Measurements from ENCODE around the gene FIG4.

- TF ChIP-seq CEBPB (IDR thresholded peaks at IDR 0.05; ENCODE audit: low read depth, low read length) (no peak), POLR2A (IDR thresholded peaks at IDR 0.05; ENCODE audit: low read depth, low read length) (no peak), BHLHE40 (IDR thresholded peaks at IDR 0.05; ENCODE audit: low read depth, low read length) (no peak), MAZ (IDR thresholded peaks at IDR 0.05; ENCODE audit: borderline replicate concordance, low read depth, low read length) (no peak), RCOR1 (IDR thresholded peaks at IDR 0.05; ENCODE audit: insufficient replicate concordance, low read length) (no peak), CTCF (conservative IDR thresholded peaks at IDR 0.05; ENCODE audit: low read depth, low read length) (no peak), RAD21 (IDR thresholded peaks at IDR 0.05; ENCODE audit: low read length) (no peak)
- TF ChIP-seq, protein P1, sequence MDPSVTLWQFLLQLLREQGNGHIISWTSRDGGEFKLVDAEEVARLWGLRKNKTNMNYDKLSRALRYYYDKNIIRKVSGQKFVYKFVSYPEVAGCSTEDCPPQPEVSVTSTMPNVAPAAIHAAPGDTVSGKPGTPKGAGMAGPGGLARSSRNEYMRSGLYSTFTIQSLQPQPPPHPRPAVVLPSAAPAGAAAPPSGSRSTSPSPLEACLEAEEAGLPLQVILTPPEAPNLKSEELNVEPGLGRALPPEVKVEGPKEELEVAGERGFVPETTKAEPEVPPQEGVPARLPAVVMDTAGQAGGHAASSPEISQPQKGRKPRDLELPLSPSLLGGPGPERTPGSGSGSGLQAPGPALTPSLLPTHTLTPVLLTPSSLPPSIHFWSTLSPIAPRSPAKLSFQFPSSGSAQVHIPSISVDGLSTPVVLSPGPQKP (IDR thresholded peaks at IDR 0.05; ENCODE audit: borderline replicate concordance, low read depth, low read length): no peak
These were observed 108.0 kb downstream of the FIG4 start for GRCh38 chr6:109799129-109799528.
